PC-9 (cell line): Measurements from ENCODE around the gene GLOD4.

Experiments
- EZH2 ChIP-seq: fragments of 200-600 bp; sonication (generic); IDR thresholded peaks from 2 replicates; pipeline ENCODE4 v1.8.0; 2017; ENCODE audit warnings: antibody characterized with exemption, low read depth
- TF ChIP-seq, protein P1 (sequence below): fragments of 200-600 bp; sonication (generic); conservative IDR thresholded peaks from 2 replicates; pipeline ENCODE4 v1.6.1; 2017; ENCODE audit warnings: mixed run types, antibody characterized with exemption, mild to moderate bottlenecking, moderate library complexity

DNA sequence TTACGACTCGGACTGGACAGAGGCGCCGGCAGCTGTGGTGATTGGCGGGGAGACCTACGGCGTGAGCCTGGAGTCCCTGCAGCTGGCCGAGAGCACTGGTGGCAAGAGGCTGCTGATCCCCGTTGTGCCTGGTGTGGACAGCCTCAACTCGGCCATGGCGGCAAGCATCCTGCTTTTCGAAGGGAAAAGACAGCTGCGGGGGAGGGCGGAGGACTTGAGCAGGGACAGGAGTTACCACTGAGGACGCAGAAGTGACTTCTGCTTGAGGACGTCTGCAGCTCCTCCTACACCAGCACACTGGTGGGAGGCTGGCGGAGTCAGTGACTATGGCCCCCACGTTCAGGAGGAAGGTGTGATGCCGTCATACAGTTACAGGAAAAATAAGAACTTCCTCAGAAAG is 9.7 kb upstream of the GLOD4 start:
- TF ChIP-seq, protein P1, sequence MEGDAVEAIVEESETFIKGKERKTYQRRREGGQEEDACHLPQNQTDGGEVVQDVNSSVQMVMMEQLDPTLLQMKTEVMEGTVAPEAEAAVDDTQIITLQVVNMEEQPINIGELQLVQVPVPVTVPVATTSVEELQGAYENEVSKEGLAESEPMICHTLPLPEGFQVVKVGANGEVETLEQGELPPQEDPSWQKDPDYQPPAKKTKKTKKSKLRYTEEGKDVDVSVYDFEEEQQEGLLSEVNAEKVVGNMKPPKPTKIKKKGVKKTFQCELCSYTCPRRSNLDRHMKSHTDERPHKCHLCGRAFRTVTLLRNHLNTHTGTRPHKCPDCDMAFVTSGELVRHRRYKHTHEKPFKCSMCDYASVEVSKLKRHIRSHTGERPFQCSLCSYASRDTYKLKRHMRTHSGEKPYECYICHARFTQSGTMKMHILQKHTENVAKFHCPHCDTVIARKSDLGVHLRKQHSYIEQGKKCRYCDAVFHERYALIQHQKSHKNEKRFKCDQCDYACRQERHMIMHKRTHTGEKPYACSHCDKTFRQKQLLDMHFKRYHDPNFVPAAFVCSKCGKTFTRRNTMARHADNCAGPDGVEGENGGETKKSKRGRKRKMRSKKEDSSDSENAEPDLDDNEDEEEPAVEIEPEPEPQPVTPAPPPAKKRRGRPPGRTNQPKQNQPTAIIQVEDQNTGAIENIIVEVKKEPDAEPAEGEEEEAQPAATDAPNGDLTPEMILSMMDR: no peak
- TF ChIP-seq EZH2: no peak
